H4 (cell line): ENCODE results near the gene ORM1. TPM values are rescaled to one million over a fixed set of nuclear protein-coding genes. Genes with fewer than 3 reads are reported as not detected.

Experiments used
- DNase-seq: peaks from one replicate; pipeline ENCODE4 v3.0.0-alpha.2; 2015; ENCODE audit warnings: low spot score
- total RNA-seq: library from RNA; depleted of rRNA; stranded (reverse); fragments of >200 nt; shearing (Covaris generic); gene quantifications from 2 replicates; pipeline ENCODE4 v1.2.3, GENCODE V29; 2014

The ORM1 gene
- total RNA-seq, 1 experiment from 2014 or later, result 0.33 TPM

DNA sequence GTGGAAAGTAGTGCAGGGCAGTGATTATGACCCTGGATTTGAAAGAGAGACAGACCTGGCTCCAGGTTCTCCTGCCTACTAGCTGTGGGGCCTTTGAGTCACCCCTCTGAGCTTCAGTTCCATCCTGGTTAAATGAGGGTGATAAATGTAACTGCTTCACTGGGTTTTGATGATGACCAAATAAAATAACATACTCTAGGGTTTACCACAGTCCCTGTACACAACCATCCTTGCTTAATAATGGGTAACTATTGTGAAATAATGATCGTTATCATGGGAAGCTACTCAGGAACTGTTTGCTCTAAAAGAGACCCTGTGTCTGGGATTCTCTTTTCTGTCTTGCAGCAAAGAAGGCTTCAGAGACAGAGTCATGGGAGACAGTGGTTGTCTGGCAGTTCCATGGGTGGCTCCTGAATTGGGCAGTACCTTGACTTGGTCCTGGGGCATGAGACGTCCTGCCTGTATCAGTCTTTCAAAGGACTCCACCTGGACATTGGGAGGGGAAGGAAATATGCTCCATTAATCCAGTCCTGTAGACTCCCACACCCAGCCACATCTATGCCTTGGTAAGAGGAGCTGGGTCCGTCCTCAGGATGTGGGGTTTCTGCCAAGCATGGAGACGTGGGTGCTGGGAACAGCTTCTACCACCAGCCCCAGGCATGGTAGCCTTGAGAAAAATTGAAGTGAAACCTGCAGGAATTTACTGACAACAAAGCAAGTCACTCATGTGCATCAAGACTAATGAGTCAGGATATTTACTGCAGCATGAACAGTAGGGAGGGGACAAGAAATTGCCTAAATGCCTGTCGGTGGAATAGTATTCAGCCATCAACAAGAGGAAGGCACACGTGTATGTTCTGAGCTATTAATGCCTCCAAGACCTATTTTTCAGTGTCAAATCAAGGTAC, 41.5 kb downstream of the ORM1 start:
- DNase-seq, result peak; percentile 85

DNA sequence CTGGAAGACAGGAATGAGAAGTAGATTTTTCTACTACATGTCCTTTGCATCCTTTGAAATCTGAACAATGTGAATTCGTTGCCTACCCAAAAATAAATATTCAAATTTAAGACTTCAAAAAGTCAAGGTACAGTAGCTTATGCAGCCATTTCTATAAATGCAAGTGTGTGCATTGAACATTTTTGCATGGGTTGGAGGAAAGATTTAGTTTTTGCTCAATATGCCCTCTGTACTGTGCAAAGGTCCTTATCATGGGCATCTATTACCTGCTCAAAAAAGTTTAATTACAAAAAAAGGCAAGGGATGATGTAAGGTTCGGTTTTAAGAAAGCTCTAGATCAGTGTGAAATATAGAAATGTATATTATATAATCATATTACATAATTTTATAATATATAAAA, 42.3 kb downstream of the ORM1 start:
- DNase-seq, result no peak

DNA sequence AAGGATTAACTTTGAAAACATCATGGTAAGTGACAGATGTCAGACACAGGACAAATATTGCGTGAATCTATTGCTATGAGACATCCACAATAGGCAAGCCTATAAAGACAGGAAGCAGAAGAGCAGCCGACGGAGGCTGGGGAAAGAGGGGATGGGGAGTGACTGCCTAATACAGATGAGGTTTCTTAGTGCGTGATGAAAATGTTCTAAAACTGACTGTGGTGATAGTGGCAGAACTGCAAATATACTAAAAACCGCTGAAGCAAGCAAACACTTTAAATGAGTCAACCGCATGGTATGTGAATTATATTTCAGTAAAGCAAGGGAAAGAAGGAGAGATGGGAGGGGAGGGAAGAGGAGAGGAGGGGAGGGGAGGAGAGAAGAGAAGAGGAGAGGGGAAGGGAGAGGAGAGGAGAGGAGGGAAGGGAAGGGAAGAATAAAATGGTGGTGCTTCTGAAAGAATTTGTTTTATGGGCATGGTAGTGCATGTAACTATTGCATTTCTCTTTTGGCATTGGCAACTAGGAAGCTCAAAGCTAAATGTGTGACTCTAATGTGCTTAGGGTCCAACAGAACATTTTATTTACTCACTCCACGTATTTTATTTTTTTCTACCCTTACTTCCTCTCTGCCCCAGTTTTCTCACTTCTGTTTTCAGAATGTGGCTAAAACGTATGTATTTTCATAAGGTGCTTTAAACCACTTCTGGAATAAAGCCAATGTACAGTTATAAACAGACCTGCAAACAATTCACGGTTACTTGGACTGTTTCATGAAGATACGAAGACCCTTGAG, 43.6 kb downstream of the ORM1 start:
- peak; percentile 92 for DNase-seq

DNA sequence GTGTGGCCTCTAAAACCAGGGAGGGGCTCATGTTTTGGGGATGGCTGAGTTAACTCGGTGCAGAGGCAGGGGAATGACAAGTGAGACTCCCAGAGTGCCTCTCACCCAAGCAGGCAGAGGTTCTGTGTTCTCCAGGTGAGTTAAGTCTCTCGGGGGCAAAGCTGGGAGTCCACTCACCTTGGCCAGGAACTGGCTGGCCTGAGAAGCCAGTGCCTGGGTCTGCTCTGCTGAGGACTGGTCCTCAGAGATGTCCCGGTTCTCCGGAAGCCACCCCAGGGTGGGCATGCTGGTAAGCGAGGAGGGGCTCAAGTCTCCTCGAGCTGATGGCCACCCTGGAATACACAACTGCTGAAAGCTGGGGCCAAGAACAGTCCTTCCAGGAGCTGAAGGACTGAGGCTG, 44.5 kb downstream of the ORM1 start:
- no peak for DNase-seq

DNA sequence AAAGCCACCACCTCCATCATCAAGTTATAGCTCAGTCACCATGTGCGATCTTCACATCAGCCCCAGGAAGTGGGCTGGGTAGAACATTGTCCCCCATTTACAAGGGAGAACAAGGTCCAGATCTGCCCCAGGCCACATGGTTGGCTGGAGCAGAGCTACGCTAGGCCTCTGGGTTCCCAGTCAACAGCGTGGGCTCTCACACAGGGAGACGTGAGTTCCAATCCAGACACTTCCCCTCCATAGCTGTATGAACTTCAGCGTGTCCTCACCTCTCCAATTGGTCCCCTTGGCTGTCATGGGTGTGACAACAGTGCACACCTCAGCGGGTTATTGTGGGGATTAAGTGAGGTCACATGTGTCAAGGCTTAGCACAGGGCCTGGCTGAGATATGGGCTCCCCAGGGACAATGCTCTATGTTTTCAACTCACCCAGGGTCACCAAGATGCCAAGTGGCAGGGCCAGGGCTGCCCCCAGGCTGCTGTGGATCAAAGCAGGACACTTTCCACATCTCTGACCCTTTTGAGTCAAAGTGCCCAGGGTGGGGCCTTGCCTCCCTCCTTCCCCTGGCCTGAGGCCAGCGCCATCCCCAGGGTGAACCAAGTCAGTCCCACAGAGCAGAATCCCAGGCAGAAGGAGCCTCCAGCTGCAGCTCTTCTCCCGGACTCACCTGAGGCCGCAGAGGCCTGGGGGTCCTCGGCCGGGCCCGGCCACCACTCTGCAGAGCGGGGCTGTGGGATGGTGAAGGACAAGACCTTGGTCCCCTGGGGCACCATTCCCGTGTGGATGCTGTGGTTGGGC, 45.1 kb downstream of the ORM1 start:
- DNase-seq, result no peak

DNA sequence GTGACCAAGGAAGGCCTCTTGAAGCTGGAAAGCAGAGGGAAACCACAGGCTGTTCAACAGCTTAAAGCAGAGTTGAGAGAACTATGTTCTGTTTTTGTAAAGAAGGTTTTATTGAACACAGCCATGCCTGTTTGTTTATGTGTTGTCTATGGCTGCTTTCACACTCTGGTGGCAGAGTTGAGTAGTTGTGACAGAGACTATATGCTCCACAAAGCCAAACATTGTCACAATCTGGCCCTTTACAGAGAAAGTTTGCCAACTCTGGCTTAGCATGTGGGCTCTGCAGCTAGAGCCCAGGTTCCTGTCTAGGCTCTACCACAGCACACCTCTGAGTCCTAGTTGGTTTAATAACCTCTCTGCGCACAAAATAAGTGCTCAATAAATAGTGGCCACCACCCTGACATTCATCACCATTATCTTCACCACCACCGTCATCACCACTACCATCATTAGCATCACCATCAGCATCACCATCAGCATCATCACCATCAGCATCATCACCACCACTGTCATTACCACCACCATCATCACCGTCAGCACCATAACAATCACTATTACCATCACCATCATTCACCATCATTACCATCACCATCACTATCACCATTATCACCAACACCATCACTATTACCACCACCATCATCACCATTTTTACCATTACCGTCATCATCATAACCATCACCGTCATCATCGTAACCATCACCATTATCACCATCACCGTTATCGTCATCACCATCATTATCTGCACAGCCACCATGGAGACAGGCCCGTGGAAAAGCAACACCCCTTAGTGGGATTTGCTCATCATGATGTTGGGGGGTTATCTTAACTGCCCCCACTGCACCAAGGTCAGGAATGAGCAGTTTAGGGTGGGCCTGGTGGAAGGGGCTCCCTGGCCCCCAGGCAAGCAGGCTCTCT, 46.6 kb downstream of the ORM1 start:
- DNase-seq, result peak; percentile 42

DNA sequence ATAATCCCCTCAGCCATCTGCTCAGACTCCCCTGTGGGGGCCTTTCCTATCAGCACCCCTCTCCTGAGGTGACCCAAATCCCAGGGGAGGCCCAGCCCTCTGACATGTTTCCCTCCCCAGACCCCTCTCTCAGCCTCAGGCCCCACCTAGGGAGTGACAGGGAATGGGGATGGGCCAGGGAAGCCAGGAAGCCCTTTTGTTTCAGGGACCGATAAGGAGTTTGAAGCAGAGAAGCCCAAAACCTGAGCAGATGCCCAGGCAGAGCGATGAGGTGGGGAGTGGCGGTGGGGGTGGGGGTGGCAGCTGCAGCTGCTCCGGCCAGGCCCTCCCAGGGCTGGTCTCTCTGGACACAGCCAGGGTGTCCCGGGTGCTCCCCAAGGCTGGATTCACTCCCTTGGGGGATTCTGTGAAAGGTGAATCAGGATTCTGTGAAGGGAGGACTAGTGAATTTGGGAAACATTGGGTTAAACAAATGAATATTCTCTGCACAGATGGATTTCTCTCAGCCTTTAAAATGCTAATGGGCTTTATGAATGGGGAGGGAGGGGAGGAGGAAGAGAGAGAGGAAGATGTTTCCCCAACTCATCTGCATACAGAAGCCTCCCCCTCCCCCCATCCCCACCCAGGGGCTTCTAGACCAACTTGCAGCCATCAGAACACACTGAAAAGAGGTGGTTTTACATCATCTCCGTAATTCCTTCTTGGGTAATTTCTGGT, 47.5 kb downstream of the ORM1 start:
- DNase-seq, result no peak

DNA sequence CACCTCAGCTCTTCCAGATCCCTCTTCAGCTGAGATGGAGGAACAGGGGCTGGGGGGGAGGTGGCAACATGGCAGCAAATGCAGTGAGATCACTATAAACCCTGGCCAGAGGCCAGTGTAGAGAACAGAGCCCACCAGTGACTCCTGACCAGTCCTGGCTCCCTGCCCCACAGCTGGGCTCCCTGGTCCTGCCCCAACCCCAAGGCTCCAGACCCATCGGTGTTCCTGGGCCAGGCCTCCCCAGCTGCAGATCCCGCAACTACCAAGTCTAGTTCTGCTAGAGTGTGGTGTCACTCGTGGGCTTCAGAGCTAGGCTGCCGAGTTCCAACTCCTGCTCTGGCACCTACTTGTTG, 48.0 kb downstream of the ORM1 start:
- no peak for DNase-seq

DNA sequence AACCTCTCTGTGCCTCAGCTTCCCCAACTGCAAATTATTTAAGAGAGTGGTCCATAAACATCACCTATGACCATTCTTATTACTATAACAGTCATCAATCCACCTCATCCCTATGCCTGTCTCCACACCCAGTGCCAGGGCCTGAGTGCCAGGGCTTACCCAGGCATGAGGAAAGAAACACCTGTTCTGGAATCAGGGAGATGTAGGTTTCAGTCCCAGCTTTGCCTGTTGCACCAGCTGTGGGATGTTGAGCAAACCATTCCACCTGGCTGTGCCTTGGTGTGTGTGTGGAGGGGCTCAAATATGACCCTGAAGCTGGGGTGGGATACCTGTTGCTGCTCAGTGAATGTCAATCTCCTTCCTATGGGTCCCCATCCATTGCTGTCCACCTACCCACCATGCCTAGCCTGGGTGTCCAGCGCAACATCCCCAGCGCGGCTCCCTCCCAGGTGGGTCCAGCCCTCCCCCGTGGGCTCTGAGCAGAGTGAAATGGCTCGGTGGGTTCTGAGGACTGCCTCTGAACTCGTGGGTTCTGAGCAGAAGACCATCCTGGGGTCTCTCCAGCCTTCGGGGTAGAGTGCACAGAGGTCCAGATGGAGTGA, 48.5 kb downstream of the ORM1 start:
- no peak for DNase-seq

DNA sequence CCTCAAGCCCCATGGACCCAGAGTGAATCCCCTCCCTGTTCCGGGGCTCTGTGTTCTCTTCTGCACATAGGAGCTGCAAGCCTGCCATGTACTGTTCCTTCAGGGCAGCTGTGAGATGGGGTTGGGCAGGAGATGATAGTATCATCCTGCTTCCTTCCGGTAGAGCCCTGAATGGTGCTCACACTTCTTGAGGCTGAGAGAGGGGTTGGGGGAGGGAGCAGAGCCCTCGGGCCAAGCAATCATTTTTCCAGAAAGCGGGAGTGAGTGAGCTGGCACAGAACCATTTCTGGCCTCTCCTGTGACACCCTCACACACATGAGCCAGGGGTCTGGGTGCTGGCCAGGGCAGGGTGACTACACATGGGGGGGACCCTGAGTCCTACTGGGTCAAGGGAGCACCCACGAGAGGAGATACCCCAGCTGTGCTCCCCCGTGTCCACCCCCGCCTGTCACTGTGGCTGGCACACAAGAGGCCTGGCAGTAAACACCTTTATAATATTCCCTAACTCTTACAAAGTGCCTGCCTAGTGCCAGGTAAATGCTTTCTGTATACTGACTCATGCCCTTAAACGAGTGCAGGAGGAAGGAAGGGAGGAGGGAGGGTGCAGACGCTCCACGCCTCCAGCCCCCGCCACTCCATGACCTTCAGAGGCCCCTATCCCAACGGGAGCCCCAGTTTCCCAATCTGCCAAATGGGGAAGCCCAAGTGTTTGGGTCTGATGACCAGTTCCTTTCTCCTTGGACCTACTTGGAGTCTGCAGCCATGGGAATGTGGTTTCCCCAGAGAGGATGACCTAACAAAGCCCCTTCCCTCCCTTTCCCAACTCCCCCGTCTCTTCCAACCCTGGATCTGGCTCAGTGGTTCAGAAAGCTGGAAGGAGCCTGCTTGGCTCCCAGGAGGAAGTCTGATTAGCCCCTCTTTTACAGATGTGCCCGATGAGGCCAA, 49.3 kb downstream of the ORM1 start:
- DNase-seq, result no peak

DNA sequence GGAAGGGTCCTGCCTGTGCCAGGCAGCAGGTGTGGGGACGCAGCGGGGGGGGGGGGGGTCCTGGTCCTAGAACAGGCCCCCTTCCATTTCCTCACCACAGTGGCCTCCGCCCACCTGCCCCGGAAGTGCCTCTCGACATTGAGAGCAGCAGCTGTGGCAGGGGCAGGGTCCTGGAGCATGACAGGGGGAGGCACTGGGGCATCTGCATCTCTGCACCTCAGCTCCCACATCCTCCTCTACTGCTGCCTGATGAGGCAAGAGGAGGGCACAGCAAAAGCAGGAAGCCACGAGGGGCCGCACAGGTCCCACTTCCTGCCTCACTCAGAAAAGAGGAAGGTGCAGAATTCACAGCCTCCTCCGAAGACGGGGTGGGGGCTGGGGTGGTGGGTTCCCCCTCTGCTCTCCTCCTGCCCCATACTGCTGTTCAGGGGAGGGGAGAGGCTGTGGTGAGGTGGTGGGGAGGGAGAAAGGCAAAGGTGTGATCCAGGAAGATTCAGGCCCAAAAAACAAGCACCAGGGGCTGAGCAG, 50.1 kb downstream of the ORM1 start:
- DNase-seq, result no peak

DNA sequence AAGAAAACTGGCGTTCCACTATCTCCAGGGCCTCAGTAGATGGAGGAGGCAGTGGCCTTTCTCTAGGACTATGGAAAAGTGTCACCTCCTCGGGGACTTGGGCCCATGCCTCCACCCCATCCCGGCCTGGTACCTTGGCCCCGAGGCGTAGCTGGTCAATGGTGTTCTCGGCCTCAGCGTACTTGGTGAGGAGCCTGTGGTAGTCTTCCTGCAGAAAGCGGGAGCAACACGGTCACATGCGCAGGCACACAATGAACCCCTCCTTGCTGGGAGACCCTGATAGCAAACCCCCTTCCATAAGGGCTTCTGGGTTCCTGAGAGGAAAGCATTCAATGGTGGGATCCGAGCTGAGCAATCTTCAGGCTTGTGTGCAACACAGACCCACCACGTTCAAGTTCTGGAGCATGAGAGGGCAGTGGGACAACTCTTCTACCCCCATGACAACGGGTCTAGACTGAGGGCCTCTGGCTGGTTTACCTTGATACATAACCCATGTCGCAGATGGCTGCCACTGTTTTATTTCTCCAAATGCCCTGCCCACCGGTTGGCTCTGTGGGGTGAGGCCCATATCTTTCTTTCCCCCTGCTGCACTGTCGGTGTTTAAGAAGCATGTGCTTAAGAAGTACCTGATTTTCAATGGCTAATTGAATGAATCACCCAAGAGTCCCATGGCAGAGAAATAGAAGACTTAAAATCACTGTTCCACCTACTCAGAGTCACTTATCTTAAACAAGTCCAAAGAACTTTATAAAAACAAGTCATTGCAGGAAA, 51.2 kb downstream of the ORM1 start:
- DNase-seq, result no peak

DNA sequence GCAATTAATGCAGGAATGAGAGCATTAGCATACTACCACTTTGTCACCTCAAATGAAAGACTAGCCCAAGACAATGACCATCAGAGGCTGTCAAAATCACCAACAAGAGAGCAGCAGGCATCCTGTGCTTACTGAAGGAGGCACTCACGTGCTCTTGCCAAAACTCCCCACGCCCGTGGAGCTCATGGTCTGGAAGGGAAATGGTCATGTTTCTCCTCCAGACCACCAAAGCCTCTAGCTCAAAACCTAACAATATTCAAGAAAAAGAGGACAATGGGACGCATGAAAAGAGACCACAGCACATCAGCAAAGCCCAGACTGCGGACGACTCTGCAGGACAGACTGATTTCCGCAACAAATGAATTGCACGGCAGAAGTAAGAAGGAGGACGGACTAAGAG, 52.0 kb downstream of the ORM1 start:
- DNase-seq, result no peak

DNA sequence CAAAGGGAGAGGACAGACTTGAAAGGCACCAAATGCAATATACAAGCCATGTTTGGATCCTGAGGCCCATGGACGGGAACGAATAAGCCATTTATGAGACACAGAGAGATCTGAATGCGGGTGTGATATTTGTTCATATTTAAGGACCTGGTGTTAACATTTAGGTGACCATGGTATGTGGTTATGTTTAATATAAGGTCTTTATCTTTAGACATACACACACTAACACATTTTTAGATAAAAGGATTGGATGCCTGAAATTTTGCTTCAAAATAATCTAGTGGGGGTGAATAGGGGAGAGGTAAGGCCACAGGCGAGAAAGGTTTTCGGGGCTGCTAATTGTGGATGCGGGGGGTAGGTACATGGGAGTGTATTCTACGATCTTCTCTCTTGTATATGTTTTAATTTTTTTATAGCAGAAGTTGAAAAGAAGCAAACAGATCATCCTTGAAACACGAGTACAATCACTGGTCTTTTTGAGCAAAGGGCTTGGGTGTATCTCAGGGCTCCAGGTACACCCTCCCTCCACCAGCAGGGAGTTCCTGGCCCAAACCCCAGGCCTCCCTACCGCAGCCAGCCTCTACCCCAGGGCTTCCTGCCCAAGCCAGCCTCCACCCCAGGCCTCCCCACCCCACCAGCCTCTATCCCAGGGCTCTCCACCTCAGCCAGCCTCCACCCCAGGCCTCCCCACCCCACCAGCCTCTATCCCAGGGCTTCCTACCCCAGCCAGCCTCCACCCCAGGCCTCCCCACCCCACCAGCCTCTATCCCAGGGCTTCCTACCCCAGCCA, 52.7 kb downstream of the ORM1 start:
- no peak for DNase-seq
